ENCODE results near the gene MAGEA12.
"Not testable (repeated sequence)": the region's sequence is repeated elsewhere in the genome, so short reads cannot be mapped to it uniquely, and the experiment has no call there.

The MAGEA12 gene

GRCh38 chrX:152733261-152733975, at the start of gene MAGEA12, which contains the start of gene CSAG1:
MAGEA12 (plus strand) TSS chrX:152733757; CDS start chrX:152736162, 2,405 bp downstream.
CSAG1 (minus strand) TSS chrX:152733721; CDS start chrX:152732460, 1,261 bp downstream.
- DNase-seq (ENCODE audit: low read depth in 3 of 3) = no peak

- not testable (repeated sequence) for DNase-seq (ENCODE audit: low read depth in 3 of 3)
Measured at GRCh38 chrX:152697952-152698931, 35.3 kb upstream of the MAGEA12 start, which contains the start of gene MAGEA3. MAGEA3 (plus strand) TSS chrX:152698794; CDS start chrX:152700833, 2,039 bp downstream.

GRCh38 chrX:152700390-152700789, 33.2 kb upstream of the MAGEA12 start:
- not testable (repeated sequence) for DNase-seq (ENCODE audit: low read depth in 3 of 3)

GRCh38 chrX:152706500-152706899, 27.1 kb upstream of the MAGEA12 start:
- not testable (repeated sequence) for DNase-seq (ENCODE audit: low read depth in 3 of 3)

- DNase-seq (ENCODE audit: low read depth in 3 of 3) = not testable (repeated sequence)
Measured at GRCh38 chrX:152709173-152709572, 24.4 kb upstream of the MAGEA12 start, which contains the start of gene CSAG2. CSAG2 (minus strand) TSS chrX:152709273; CDS start chrX:152709112, 161 bp downstream.

GRCh38 chrX:152713195-152713594, 20.4 kb upstream of the MAGEA12 start:
- DNase-seq (ENCODE audit: low read depth in 3 of 3) = not testable (repeated sequence)

GRCh38 chrX:152713815-152714787, 19.5 kb upstream of the MAGEA12 start, which contains the start of gene MAGEA2B:
MAGEA2B (plus strand) TSS chrX:152714628; CDS start chrX:152717107, 2,479 bp downstream.
- DNase-seq (ENCODE audit: low read depth in 3 of 3) = not testable (repeated sequence)

GRCh38 chrX:152725409-152725808, 8.1 kb upstream of the MAGEA12 start:
- no peak for DNase-seq (ENCODE audit: low read depth in 3 of 3)

- DNase-seq (ENCODE audit: low read depth in 3 of 3) = not testable (repeated sequence)
Measured at GRCh38 chrX:152734143-152734858, 744 bp downstream of the MAGEA12 start.

GRCh38 chrX:152735101-152735500, 1.5 kb downstream of the MAGEA12 start:
- DNase-seq (ENCODE audit: low read depth in 3 of 3) = no peak

- no peak for DNase-seq (ENCODE audit: low read depth in 3 of 3)
Measured at GRCh38 chrX:152735860-152736511, 2.4 kb downstream of the MAGEA12 start.

GRCh38 chrX:152736528-152736927, 3.0 kb downstream of the MAGEA12 start:
- DNase-seq (ENCODE audit: low read depth in 3 of 3) = not testable (repeated sequence)

- DNase-seq (ENCODE audit: low read depth in 3 of 3) = no peak
Measured at GRCh38 chrX:152738560-152738959, 5.0 kb downstream of the MAGEA12 start.

- not testable (repeated sequence) for DNase-seq (ENCODE audit: low read depth in 3 of 3)
Measured at GRCh38 chrX:152753686-152754650, 20.4 kb downstream of the MAGEA12 start, which contains the start of gene MAGEA2. MAGEA2 (minus strand) TSS chrX:152753842; CDS start chrX:152751363, 2,479 bp downstream.

GRCh38 chrX:152754871-152755270, 21.3 kb downstream of the MAGEA12 start:
- not testable (repeated sequence) for DNase-seq (ENCODE audit: low read depth in 3 of 3)

- DNase-seq (ENCODE audit: low read depth in 3 of 3) = not testable (repeated sequence)
Measured at GRCh38 chrX:152758918-152759317, 25.4 kb downstream of the MAGEA12 start, which contains the start of gene CSAG3. CSAG3 (plus strand) TSS chrX:152759218.

- DNase-seq (ENCODE audit: low read depth in 3 of 3) = not testable (repeated sequence)
Measured at GRCh38 chrX:152759544-152759943, 26.0 kb downstream of the MAGEA12 start.

GRCh38 chrX:152761582-152761981, 28.0 kb downstream of the MAGEA12 start:
- DNase-seq (ENCODE audit: low read depth in 3 of 3) = not testable (repeated sequence)
